Activated CD4-positive, alpha-beta T cell treated with anti-CD3 and anti-CD28 coated beads, Interleukin-2, amount 50 U/mL, for 1 hour (primary cell): ENCODE measurements around the gene KCNAB2.

Experiments used
- DNase-seq: peaks from one replicate; pipeline ENCODE4 v3.0.0-alpha.2; 2020

Gene KCNAB2

GRCh38 chr1:6045561-6045960, at the start of gene KCNAB2:
TSS of gene KCNAB2 (plus strand) at chr1:6045888. CDS start at chr1:6051537, 5,649 bp downstream.
- DNase-seq, result no peak

GRCh38 chr1:5996641-5997270, 48.9 kb upstream of the KCNAB2 start:
- no peak for DNase-seq

- no peak for DNase-seq
Observed at GRCh38 chr1:5997316-5997715, 48.4 kb upstream of the KCNAB2 start.

GRCh38 chr1:5998051-5998905, 47.4 kb upstream of the KCNAB2 start:
- no peak for DNase-seq

GRCh38 chr1:5998906-5999301, 46.8 kb upstream of the KCNAB2 start:
- no peak for DNase-seq

- no peak for DNase-seq
Observed at GRCh38 chr1:5999711-6000443, 45.8 kb upstream of the KCNAB2 start.

GRCh38 chr1:6000444-6001288, 45.0 kb upstream of the KCNAB2 start:
- DNase-seq, result no peak

- DNase-seq, result no peak
Observed at GRCh38 chr1:6001992-6002576, 43.6 kb upstream of the KCNAB2 start.

GRCh38 chr1:6002714-6003501, 42.8 kb upstream of the KCNAB2 start:
- DNase-seq, result no peak

- no peak for DNase-seq
Observed at GRCh38 chr1:6003568-6004411, 41.9 kb upstream of the KCNAB2 start.

GRCh38 chr1:6004412-6005123, 41.1 kb upstream of the KCNAB2 start:
- no peak for DNase-seq

- no peak for DNase-seq
Observed at GRCh38 chr1:6005276-6005917, 40.3 kb upstream of the KCNAB2 start.

- no peak for DNase-seq
Observed at GRCh38 chr1:6006882-6007281, 38.8 kb upstream of the KCNAB2 start.

- DNase-seq, result no peak
Observed at GRCh38 chr1:6007318-6008083, 38.2 kb upstream of the KCNAB2 start.

- no peak for DNase-seq
Observed at GRCh38 chr1:6008084-6008415, 37.6 kb upstream of the KCNAB2 start.

GRCh38 chr1:6008696-6009095, 37.0 kb upstream of the KCNAB2 start:
- no peak for DNase-seq

GRCh38 chr1:6009120-6010040, 36.3 kb upstream of the KCNAB2 start:
- DNase-seq, result no peak

GRCh38 chr1:6010554-6010953, 35.1 kb upstream of the KCNAB2 start:
- no peak for DNase-seq
